NT2/D1 (cell line): ENCODE data around the gene CCDC112.
"Not testable (repeated sequence)": the region's sequence is repeated elsewhere in the genome, so short reads cannot be mapped to it uniquely, and the experiment has no call there.

Source experiments
- DNase-seq: peaks from one replicate; pipeline ENCODE4 v3.0.0-alpha.2; 2011; ENCODE audit warnings: low read depth, low spot score
- H3K27me3 ChIP-seq: 2 replicates; pipeline ENCODE4 v1.6.0; 2011; ENCODE audit warnings: mild to moderate bottlenecking; ENCODE audit not compliant: insufficient read length, insufficient read depth
- H3K36me3 ChIP-seq: 2 replicates; pipeline ENCODE4 v1.6.1; 2011; ENCODE audit warnings: mild to moderate bottlenecking, low read length, mixed read lengths; ENCODE audit not compliant: insufficient read depth, insufficient read length
- H3K4me1 ChIP-seq: 2 replicates; pipeline ENCODE4 v1.5.1; 2011; ENCODE audit not compliant: insufficient read depth, insufficient read length
- H3K4me3 ChIP-seq: 2 replicates; pipeline ENCODE4 v1.5.1; 2011; ENCODE audit warnings: low read depth; ENCODE audit not compliant: insufficient read length
- H3K9ac ChIP-seq: 2 replicates; pipeline ENCODE4 v1.6.0; 2011; ENCODE audit warnings: low read depth; ENCODE audit not compliant: insufficient read length
- H3K9me3 ChIP-seq: 2 replicates; pipeline ENCODE4 v1.5.1; 2011; ENCODE audit warnings: mild to moderate bottlenecking, low read length; ENCODE audit not compliant: insufficient read depth
- SUZ12 ChIP-seq: IDR thresholded peaks from 2 replicates; pipeline ENCODE4 v1.6.1; 2011; ENCODE audit not compliant: insufficient read length, insufficient read depth; ENCODE audit errors: extremely low read depth
- YY1 ChIP-seq: IDR thresholded peaks from 2 replicates; pipeline ENCODE4 v1.6.1; 2011; ENCODE audit not compliant: insufficient read length, insufficient read depth
- ZNF274 ChIP-seq: IDR thresholded peaks from 2 replicates; pipeline ENCODE4 v1.6.1; 2011; ENCODE audit warnings: mild to moderate bottlenecking, low read depth, low read length

Gene CCDC112

DNA sequence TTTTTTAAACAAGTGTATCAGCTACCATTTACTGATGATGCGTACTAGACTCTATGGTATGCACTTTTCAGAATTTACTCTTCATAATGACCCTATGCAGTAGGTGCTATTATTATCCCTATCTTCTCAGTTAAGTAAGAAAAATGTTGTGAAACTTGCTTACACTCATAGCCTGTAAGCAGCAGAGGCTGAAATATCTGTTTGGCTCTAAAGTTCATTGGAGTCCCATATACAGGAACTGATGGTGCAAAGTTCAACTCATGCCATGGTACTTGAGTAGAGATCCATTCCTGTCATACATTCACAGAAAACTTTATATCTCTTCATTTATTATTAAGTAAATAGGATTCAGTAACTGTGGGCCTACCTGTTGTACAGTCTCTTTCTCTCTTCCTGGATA is 41.4 kb upstream of the CCDC112 start:
- Histone ChIP-seq H3K4me3 (no peak overlapping the region), H3K36me3 (no peaks in the 10 kb centered on the region), H3K4me1 (no peaks in the 10 kb centered on the region), H3K27me3 (no peaks in the 10 kb centered on the region), H3K9me3 (no peaks in the 10 kb centered on the region), H3K9ac (no peak overlapping the region)
- TF ChIP-seq ZNF274 = no peak
- TF ChIP-seq YY1 = no peak
- TF ChIP-seq SUZ12 = no peak
- DNase-seq = no peak

DNA sequence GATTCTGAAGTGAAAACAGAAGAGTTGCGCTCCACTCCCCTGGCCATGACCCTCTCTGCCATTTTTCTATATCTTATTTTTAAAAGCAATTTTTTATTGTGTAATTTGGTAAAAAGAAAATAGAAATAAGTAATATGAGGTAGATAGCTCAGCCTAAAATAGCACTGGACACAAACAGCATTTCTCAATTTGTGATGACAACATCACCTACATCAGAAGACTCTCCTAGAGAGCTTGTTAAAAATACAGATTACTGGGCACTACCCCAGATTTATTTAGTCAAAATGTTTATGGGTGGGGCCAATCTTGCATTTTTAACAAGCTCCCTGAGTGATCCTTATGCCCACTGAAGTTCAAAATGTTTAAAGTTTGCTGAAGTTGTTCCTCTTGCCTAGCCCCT is 40.5 kb upstream of the CCDC112 start:
- no peak overlapping the region for H3K9ac ChIP-seq
- H3K4me3 ChIP-seq = no peak overlapping the region
- H3K36me3 ChIP-seq = no peaks in the 10 kb centered on the region
- no peaks in the 10 kb centered on the region for H3K9me3 ChIP-seq
- no peak for TF ChIP-seq SUZ12
- TF ChIP-seq YY1 = no peak
- no peak for TF ChIP-seq ZNF274
- no peaks in the 10 kb centered on the region for H3K4me1 ChIP-seq
- no peaks in the 10 kb centered on the region for H3K27me3 ChIP-seq
- DNase-seq = no peak

DNA sequence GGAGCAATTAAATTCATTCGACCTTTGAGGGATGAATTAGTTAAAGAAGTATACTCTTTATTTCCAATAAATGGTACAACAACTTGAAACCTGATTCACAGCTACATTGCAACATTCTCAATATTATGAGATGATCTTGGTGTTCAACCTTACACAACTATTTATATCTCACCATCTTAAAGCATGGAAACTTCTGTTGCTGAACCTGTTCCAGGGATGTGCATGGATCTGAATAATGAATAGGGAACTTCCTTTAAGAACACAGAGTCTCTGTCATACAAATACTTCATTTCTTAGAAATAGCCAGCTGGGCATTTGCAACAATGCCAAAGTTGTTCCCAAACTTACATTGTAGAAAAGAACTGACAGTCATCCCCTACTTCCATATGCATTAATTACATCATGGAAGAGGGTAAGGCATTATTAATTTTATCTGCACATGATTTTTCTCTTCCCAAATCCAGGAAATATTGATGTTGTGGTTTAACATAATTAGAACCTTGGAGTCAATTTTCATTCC is 39.8 kb upstream of the CCDC112 start:
- H3K36me3 ChIP-seq = no peaks in the 10 kb centered on the region
- H3K9me3 ChIP-seq = no peaks in the 10 kb centered on the region
- H3K4me3 ChIP-seq = no peak overlapping the region
- H3K27me3 ChIP-seq = no peaks in the 10 kb centered on the region
- no peak for DNase-seq
- no peak overlapping the region for H3K9ac ChIP-seq
- no peaks in the 10 kb centered on the region for H3K4me1 ChIP-seq
- TF ChIP-seq SUZ12 = no peak
- TF ChIP-seq ZNF274 = no peak
- no peak for TF ChIP-seq YY1

DNA sequence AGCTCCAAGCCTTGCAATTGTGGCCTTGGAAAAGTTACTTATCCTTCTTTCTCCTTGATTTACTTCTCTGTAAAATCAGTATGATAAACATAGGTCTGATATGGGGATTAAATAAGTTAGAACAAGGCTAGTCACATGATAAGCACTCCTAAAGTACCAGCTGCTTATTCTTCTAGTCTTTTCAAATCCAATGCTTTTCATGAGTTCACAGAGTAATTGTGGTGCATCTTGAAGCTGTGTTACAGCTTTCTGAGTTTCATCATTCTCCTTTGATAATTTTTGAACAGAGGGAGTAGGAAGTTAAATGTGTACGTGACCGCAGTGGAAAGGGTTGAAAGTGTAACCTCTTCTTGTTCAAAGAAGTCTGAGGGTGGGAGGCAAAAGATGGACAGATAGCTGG is 38.8 kb upstream of the CCDC112 start:
- Histone ChIP-seq H3K9me3 (no peaks in the 10 kb centered on the region), H3K4me3 (no peak overlapping the region), H3K4me1 (no peaks in the 10 kb centered on the region), H3K9ac (no peak overlapping the region), H3K27me3 (no peaks in the 10 kb centered on the region), H3K36me3 (no peaks in the 10 kb centered on the region)
- no peak for DNase-seq
- TF ChIP-seq YY1 = no peak
- TF ChIP-seq ZNF274 = no peak
- no peak for TF ChIP-seq SUZ12

DNA sequence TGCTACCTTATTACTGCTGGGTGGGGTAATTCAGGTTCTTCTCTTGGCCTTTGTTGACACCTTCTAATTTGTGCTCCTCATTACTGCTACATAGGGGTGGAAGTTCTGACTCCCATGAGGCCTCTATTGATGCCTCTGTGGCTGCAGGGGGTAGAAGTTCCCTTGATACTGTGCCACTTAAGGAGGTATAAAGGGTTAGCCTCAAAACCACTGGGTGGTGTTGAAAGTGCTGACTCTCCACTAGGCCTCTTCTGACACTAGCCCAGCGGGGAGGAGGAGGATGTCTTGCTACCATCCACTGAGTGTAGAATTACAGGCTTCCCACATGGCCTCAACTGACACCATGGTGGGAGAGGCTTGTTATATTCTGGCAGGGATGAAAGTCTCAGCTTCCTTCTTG is 36.7 kb upstream of the CCDC112 start:
- H3K27me3 ChIP-seq = no peaks in the 10 kb centered on the region
- H3K4me3 ChIP-seq = no peak overlapping the region
- no peak for DNase-seq
- H3K9ac ChIP-seq = no peak overlapping the region
- TF ChIP-seq YY1 (no peak), SUZ12 (no peak), ZNF274 (no peak)
- H3K4me1 ChIP-seq = no peaks in the 10 kb centered on the region
- H3K36me3 ChIP-seq = no peaks in the 10 kb centered on the region
- no peaks in the 10 kb centered on the region for H3K9me3 ChIP-seq

DNA sequence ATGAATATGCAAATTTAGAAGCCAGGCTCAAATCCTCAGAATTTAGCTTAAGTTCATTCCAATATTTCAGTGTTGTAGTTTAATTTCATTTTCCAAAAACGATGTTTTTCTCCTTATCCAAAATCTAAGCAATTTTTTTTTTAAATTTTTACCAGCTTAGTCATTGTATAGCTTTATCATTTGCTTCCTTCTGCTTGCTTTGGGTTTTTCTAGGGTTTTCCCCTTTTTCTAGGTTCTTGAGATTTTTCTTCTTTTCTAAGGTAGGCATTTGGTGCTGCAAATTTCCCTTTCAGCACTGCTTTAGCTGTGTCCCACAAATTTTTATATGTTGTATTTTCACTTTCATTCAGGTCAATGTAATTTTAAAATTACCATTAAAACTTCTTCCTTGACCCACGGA is 34.4 kb upstream of the CCDC112 start:
- DNase-seq = no peak
- Histone ChIP-seq H3K4me1 (no peaks in the 10 kb centered on the region), H3K27me3 (no peaks in the 10 kb centered on the region), H3K4me3 (no peak overlapping the region), H3K9me3 (no peaks in the 10 kb centered on the region), H3K36me3 (no peaks in the 10 kb centered on the region), H3K9ac (no peak overlapping the region)
- TF ChIP-seq YY1 (no peak), ZNF274 (no peak), SUZ12 (no peak)

DNA sequence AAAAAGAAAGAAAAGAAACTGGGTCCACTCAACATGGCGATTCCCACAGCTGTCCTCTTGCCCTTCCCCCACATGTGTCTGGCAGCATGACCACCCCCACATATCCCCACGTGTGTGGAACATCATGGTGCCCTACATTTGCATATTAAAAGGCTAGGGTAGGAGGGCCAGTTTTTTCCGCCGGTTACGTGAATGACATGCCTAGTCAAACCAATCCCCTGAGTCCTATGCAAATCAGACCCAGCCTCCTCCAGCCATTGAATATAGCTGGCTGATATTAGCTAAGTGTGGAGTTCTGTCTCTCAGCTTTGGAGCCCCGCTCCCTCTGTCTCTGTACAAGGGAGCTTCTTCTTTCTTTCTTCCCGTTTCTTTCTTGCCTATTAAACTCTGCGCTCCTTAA is 33.0 kb upstream of the CCDC112 start:
- DNase-seq = peak; percentile 27
- TF ChIP-seq ZNF274 (no peak), SUZ12 (no peak), YY1 (no peak)
- Histone ChIP-seq H3K9ac (no peak overlapping the region), H3K27me3 (no peaks in the 10 kb centered on the region), H3K4me1 (no peaks in the 10 kb centered on the region), H3K9me3 (no peaks in the 10 kb centered on the region), H3K36me3 (no peaks in the 10 kb centered on the region), H3K4me3 (no peak overlapping the region)

DNA sequence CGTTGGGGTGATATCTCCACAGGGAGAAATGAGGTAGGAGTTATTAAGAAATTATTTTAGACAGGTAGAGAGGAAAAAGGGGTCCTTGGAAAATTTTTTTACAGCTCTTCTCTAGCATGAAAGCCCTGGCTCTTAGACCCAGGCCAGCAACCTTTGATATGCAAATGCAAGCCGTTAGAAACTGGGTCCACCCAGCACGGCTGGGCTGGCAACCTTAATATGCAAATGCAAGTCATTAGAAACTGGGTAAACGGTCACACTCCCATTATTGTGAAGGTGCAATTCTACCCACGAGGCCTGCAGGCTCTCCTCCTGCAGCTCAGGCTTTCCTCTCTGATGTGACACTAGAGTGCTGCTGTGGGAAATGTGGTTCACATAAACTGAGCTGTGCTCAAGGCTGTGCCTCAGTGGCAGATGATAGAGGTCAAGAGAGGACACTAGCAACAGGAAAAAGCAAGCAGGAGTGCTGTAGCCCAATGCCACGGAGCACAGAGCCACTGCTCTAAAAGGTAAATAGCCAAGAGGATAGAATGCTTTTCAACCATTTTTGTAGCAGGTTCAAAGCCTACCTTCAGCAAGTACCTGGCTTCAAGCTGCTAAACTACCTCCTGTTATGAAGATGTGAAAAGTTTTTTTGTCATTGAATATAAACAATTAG is 32.3 kb upstream of the CCDC112 start:
- H3K27me3 ChIP-seq, H3K36me3 ChIP-seq, H3K4me3 ChIP-seq, H3K9me3 ChIP-seq, H3K9ac ChIP-seq, H3K4me1 ChIP-seq: not testable (repeated sequence)
- peak; percentile 49 for DNase-seq
